Measurements from ENCODE around the gene RGS6.

The RGS6 gene

DNA sequence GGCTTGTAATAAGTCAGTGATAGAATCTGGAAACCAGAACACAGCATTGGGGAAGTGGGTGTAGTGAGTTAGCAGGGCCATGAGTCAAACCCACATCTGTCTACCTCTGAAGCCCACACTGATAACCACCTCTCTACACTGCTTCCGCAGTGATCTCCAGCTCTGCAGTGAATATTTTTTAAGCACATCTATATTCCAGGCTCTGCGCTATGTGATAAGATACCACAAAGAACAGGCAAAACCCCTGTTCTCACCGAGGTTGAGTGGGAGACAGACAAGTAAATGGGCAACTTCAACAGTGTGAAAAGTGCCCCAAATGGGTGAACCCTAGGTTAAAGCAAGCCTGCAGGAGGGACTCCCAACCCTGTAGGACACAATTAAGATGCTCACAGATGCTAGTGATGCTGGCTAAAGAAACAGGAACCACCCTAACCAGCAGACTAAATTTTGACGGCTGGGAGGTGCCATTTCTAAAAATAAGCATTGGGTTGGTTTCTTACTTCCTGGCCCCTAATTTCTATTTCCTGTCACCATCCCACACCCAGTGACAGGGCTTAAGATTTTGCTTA lies 586.7 kb downstream of the RGS6 start:
- Histone ChIP-seq H3K4me1 (ENCODE audit: control insufficient read depth, low read length) (peaks cover 48% of the 10 kb centered on the region), H4K20me1 (ENCODE audit: control insufficient read depth, insufficient read depth, low read depth, low read length) (no peaks in the 10 kb centered on the region; the same call in 1 of the 2 replicates), H3K4me2 (ENCODE audit: low read length) (peak overlapping the region; percentile 65), H3K9me3 (ENCODE audit: control insufficient read depth, insufficient read depth, low read length) (peaks cover 6% of the 10 kb centered on the region; the same call in 1 of the 2 replicates), H3K4me3 (ENCODE audit: low read length) (peak overlapping the region; percentile 52), H3K36me3 (ENCODE audit: control insufficient read depth, low read length) (no peaks in the 10 kb centered on the region), H3K27me3 (ENCODE audit: control insufficient read depth, low read length) (no peaks in the 10 kb centered on the region), H3K9me2 (replicated peaks; ENCODE audit: control insufficient read depth, low read length) (no peaks in the 10 kb centered on the region), H3F3A (ENCODE audit: control insufficient read depth, insufficient read depth) (no peaks in the 10 kb centered on the region), H3K79me2 (ENCODE audit: control insufficient read depth, low read length) (no peaks in the 10 kb centered on the region), H3K27ac (ENCODE audit: low read depth, low read length) (peak overlapping the region; percentile 60)
- TF ChIP-seq, protein P1, sequence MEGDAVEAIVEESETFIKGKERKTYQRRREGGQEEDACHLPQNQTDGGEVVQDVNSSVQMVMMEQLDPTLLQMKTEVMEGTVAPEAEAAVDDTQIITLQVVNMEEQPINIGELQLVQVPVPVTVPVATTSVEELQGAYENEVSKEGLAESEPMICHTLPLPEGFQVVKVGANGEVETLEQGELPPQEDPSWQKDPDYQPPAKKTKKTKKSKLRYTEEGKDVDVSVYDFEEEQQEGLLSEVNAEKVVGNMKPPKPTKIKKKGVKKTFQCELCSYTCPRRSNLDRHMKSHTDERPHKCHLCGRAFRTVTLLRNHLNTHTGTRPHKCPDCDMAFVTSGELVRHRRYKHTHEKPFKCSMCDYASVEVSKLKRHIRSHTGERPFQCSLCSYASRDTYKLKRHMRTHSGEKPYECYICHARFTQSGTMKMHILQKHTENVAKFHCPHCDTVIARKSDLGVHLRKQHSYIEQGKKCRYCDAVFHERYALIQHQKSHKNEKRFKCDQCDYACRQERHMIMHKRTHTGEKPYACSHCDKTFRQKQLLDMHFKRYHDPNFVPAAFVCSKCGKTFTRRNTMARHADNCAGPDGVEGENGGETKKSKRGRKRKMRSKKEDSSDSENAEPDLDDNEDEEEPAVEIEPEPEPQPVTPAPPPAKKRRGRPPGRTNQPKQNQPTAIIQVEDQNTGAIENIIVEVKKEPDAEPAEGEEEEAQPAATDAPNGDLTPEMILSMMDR (IDR thresholded peaks at IDR 0.05; ENCODE audit: low read depth, low read length, poor library complexity, severe bottlenecking), result no peak

DNA sequence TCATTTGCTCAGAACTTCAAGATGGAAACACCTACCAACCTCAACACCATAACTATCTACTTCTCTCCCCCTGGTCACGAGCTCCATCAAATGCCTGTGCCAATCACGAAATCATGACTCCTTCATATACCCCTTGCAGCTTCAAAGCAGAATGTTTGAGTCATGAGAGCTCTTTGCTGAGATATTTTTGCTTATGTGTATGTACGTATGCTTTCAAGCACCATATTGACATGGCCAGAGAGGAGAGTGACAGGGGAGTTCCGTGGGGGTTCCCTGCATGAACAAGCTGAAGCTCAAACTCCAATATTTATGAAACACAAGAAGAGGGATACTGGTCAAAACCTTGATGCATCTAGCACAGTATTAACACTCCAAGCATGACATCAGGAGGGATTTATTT lies 587.3 kb downstream of the RGS6 start:
- Histone ChIP-seq H3F3A (ENCODE audit: control insufficient read depth, insufficient read depth) (no peaks in the 10 kb centered on the region), H3K27ac (ENCODE audit: low read depth, low read length) (peak overlapping the region; percentile 60), H3K4me1 (ENCODE audit: control insufficient read depth, low read length) (peaks cover 48% of the 10 kb centered on the region), H3K79me2 (ENCODE audit: control insufficient read depth, low read length) (no peaks in the 10 kb centered on the region), H3K4me3 (ENCODE audit: low read length) (peak overlapping the region; percentile 52), H4K20me1 (ENCODE audit: control insufficient read depth, insufficient read depth, low read depth, low read length) (no peaks in the 10 kb centered on the region; the same call in 1 of the 2 replicates), H3K36me3 (ENCODE audit: control insufficient read depth, low read length) (no peaks in the 10 kb centered on the region), H3K27me3 (ENCODE audit: control insufficient read depth, low read length) (no peaks in the 10 kb centered on the region), H3K9me2 (replicated peaks; ENCODE audit: control insufficient read depth, low read length) (no peaks in the 10 kb centered on the region), H3K4me2 (ENCODE audit: low read length) (peak overlapping the region; percentile 65), H3K9me3 (ENCODE audit: control insufficient read depth, insufficient read depth, low read length) (peaks cover 6% of the 10 kb centered on the region; the same call in 1 of the 2 replicates)
- TF ChIP-seq, protein P1 (IDR thresholded peaks at IDR 0.05; ENCODE audit: low read depth, low read length, poor library complexity, severe bottlenecking), result no peak
- no peak for TF ChIP-seq EZH2phosphoT487 (IDR thresholded peaks at IDR 0.05; ENCODE audit: borderline replicate concordance, low read length)

DNA sequence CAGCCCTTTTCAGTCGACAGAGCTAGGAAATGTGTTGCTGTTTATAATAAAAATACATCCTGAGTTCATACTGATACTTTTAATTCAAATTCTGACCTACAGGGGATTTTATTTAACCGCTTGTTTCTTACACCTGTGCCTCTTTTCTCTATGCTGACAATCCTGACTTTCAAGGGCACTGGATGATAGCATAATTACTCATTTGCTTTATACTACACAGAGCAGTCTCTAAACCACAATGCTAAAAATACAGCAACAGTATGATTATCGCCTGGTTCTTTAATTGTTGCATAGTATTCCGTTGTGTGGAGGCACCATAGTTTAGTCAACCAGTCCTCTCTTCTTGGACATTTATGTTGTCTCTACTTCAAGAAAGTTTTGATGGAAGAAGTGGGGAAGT lies 588.8 kb downstream of the RGS6 start:
- TF ChIP-seq, protein P1 (IDR thresholded peaks at IDR 0.05; ENCODE audit: low read depth, low read length, poor library complexity, severe bottlenecking), result no peak
- TF ChIP-seq EZH2phosphoT487 (IDR thresholded peaks at IDR 0.05; ENCODE audit: borderline replicate concordance, low read length), result no peak
- H4K20me1 ChIP-seq (ENCODE audit: control insufficient read depth, insufficient read depth, low read depth, low read length), result no peaks in the 10 kb centered on the region; the same call in 1 of the 2 replicates
- H3K4me1 ChIP-seq (ENCODE audit: control insufficient read depth, low read length), result peaks cover 48% of the 10 kb centered on the region
- H3K27ac ChIP-seq (ENCODE audit: low read depth, low read length), result no peak overlapping the region
- no peaks in the 10 kb centered on the region for H3K79me2 ChIP-seq (ENCODE audit: control insufficient read depth, low read length)
- H3F3A ChIP-seq (ENCODE audit: control insufficient read depth, insufficient read depth), result no peaks in the 10 kb centered on the region
- no peaks in the 10 kb centered on the region for H3K27me3 ChIP-seq (ENCODE audit: control insufficient read depth, low read length)
- no peak overlapping the region for H3K4me3 ChIP-seq (ENCODE audit: low read length)
- no peaks in the 10 kb centered on the region for H3K9me2 ChIP-seq (replicated peaks; ENCODE audit: control insufficient read depth, low read length)
- no peaks in the 10 kb centered on the region for H3K36me3 ChIP-seq (ENCODE audit: control insufficient read depth, low read length)
- H3K4me2 ChIP-seq (ENCODE audit: low read length), result peak overlapping the region; percentile 1; the same call in 1 of the 2 replicates
- peaks cover 6% of the 10 kb centered on the region; the same call in 1 of the 2 replicates for H3K9me3 ChIP-seq (ENCODE audit: control insufficient read depth, insufficient read depth, low read length)

All from DOHH2 (cell line).